KOPT-K1 (cell line): ENCODE results near the gene GOLGA6A.
"Not testable (repeated sequence)": the region's sequence is repeated elsewhere in the genome, so short reads cannot be mapped to it uniquely, and the experiment has no call there.

Experiments used
- H3K27ac ChIP-seq: fragments of 200-600 bp; sonication (generic); 2 replicates; pipeline ENCODE4 v1.5.1; 2016; ENCODE audit warnings: antibody characterized with exemption, mild to moderate bottlenecking, low read depth, low read length; ENCODE audit not compliant: poor library complexity, severe bottlenecking
- H3K36me3 ChIP-seq: fragments of 200-600 bp; sonication (generic); 2 replicates; pipeline ENCODE4 v1.5.1; 2017; ENCODE audit warnings: antibody characterized with exemption, mild to moderate bottlenecking, low read length, moderate library complexity; ENCODE audit not compliant: insufficient read depth
- H3K9me3 ChIP-seq: fragments of 200-600 bp; sonication (generic); 2 replicates; pipeline ENCODE4 v1.5.1; 2017; ENCODE audit warnings: antibody characterized with exemption, low read length, mild to moderate bottlenecking; ENCODE audit not compliant: insufficient read depth, poor library complexity, severe bottlenecking

Gene GOLGA6A

DNA sequence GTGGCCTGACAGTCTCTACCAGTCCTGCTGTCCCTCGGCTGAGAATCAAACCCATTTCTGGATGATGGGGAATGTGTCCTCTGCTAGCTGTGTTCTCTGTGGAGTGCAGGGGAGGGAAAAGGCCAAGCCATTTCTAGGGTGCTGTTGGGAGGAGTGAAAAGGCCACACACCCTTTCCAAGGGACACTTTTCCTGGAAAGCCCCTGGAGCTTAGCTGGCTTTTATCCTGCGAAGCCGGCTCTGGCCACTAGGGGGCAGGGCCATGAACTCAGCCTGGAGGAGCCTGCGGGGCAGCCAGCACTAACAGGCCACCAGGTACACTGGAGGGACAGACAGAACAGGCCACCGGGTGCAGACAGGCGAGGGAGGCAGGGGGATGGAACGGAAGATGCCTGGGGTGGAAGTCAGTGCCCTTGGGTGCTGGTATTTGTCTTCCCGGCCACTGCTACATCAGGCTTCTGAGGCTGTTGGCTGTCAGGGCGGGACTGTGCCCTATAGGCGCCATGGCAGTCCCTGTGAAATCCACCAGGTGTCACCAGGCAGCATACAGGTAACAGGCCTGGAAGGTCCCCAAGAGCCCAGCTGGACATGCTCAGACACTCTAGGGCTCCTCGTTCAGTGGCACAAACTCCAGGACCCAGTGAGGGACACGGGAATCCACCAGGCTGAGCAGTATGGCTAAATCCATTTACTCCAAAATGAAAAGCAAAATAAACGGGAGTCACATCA lies 16.5 kb downstream of the GOLGA6A start:
- H3K36me3 ChIP-seq, H3K27ac ChIP-seq, H3K9me3 ChIP-seq: not testable (repeated sequence)

DNA sequence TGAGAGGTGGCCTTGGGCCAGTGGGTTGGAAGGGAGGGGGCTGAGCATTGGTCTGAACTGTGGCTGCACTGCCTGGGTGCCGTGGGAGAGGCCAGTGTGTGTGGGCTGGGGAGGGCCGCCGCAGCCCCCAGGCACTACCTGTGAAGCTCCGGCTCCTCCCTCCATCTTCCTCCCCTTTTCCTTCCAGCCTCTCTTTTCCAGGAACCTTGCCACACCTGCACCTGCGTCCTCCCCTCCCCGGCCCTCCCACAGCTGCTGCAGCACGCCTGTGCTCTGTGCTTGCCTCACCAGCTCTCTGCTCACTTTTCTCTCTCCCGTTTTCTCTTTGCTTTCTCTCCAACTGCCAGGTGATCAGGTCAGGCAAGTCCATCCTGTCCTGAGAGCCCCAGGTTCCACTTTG lies 17.5 kb downstream of the GOLGA6A start:
- not testable (repeated sequence) for H3K36me3 ChIP-seq, H3K9me3 ChIP-seq, H3K27ac ChIP-seq

DNA sequence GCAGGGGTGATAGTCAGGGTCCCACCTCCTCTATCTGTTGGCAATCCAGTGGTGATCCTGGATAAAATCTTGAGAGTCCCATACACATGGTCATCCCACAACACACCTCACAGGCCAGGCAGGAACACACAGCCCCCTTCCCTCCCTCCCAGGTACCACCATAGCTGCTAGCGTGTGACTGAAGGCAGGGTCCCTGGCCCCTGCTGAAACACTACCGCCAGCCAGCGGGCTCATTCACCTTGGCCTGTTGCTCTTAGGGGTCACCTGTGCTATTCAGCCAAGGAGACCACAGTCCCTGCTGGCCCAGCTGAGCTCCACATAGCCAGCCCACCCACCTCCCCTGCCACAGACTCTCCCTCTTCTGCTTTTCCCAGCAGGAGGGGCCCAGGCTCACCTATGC lies 18.2 kb downstream of the GOLGA6A start:
- not testable (repeated sequence) for H3K36me3 ChIP-seq, H3K9me3 ChIP-seq, H3K27ac ChIP-seq

DNA sequence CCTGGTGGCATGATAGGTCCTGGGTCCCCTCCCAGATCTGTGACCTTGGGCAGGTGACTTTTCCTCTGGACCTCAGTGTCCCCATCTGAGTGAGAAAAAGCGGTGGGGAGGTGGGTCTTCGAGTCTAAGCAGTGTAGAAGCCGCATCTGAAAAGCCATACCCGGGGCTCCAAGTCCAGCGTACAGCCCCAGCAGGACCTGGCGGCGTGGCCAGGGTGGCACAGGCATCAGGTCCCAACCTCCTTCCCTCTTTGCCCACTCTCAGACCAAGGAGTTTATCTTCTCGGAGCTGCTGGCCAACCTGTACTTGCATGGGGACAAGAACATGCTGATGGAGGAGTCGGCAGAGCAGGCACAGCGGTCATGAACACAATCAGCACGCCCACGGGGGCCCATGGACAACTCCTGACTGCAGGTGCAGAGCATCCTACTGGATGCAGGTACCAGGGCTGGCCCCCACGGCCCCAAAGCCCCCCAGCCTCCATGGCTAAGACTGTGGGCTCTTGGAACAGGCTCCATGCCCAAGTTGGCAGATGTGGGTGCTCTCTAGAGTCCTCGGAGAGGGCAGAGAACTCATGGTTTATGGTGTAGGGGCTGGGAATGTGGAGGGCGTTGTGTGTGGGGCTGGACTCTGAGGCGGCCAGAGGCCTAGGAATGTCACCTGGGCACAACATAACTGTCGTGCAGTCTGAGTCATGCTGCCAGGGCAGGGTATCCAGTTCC lies 18.8 kb downstream of the GOLGA6A start:
- H3K36me3 ChIP-seq, H3K27ac ChIP-seq: not testable (repeated sequence)

DNA sequence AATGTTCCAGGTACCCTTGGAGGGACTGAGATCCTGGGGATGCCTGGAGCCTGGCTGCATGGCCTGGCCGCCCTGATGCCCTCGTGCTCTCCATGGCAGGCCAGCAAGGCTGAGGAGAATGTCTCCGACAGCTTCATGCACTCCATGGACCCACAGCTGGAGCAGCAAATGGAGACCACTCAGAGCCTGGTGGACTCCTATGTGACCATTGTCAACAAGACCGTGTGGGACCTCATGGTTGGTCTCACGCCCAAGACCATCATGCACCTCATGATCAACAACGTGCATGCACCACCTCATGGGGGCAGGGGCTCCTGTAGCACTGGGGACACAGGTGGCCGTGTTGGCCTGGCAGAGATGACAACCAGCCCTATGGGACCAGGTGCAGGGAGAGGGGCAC lies 19.7 kb downstream of the GOLGA6A start:
- Histone ChIP-seq H3K36me3 (no peaks in the 10 kb centered on the region), H3K9me3 (no peaks in the 10 kb centered on the region), H3K27ac (no peak overlapping the region)

More for the DNA sequence above, 18.8 kb downstream of the GOLGA6A start:
- H3K9me3 ChIP-seq, result not testable (repeated sequence)

DNA sequence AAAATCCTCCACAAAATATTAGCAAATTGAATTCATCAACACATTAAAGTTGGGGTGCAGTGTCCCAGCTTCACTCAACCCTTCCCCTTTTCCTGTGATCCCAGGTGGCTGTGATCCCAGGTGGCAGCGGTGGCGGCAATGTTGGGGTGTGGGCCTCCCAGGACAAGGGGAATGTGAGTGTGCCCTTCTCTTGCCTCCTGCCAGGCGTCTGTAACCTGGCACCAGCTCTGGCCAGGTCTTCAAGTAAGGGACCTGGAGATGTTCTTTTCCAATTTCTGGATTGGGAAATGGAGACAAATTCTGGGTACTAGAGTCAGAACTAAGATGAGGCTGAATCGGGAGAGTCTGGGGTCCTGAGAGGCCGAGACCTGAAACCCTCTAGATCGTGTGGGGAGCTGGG lies 20.1 kb downstream of the GOLGA6A start:
- H3K27ac ChIP-seq, result no peak overlapping the region
- H3K36me3 ChIP-seq, result no peaks in the 10 kb centered on the region
- no peaks in the 10 kb centered on the region for H3K9me3 ChIP-seq

DNA sequence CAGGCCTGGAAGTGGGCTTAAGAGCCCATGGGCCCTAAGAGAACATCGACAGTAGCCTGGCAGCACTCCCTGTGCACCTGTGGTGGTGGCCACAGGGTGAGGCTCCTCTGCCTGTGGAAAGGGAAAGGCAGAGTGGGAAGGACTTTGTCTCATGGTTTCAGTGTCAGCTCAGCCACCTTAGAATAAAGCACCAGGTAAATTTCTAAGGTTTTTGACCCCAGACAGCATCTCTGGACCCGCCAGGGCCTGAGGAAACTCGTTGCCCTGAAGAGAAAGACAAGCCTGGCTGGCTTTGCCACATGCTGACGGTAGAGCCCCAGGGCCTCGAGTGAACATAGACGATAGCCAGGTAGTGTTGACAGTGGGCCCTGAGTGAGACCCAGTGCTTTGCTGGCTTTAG lies 22.1 kb downstream of the GOLGA6A start:
- no peaks in the 10 kb centered on the region for H3K36me3 ChIP-seq
- H3K9me3 ChIP-seq, result no peaks in the 10 kb centered on the region
- H3K27ac ChIP-seq, result no peak overlapping the region

DNA sequence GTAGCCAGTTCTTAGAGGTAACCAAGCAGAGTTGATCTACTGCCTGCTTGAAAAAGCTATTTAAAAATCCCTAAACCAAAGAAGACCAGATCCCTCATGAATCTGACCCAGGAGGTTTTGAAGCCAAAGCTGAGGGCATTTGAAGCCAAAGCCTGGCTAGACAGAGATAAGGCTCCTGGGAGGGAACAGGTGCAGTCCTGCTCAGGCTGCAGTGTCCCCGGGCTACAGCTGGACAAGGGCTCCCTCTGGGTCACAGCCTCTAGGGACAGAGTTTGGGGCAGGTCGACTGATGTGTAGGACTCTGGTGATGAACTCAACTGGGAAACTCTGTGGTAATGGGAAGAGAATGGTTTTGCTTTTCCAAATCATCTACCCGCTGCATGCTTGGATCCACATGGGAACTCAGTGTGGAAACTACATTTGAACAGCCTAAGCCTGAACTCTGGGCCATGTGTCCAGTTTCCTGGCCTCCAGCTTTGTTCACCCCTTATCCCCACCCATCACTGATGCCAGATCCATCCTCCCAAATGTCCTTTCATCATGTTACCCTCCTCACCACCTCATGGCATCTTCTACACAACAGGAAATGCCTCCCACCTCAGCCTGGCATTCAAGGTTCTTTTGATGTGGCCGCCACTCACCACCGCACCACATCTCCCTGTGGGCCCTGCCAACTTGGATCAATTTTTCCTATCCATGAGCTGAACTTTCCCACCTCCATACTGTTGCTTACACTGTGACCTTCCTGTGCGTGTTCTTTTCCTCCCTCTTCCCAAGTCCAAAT lies 23.1 kb downstream of the GOLGA6A start:
- not testable (repeated sequence) for H3K36me3 ChIP-seq, H3K27ac ChIP-seq, H3K9me3 ChIP-seq

DNA sequence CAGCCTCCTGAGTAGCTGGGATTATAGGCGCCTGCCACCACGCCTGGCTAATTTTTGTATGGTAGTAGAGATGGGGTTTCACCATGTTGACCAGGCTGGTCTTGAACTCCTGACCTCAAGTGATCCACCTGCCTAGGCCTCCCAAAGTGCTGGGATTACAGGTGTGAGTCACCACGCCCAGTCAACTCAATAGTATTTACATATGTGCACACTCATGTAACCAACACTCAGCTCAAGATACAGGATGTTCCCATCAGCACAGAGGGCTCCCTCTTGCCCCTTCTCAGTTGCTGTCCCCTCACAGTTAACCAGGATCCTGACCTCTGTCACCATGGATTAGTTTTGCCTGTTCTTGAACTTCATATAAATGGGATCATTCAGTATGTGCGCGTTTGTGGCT lies 26.0 kb downstream of the GOLGA6A start:
- not testable (repeated sequence) for H3K36me3 ChIP-seq, H3K9me3 ChIP-seq, H3K27ac ChIP-seq

DNA sequence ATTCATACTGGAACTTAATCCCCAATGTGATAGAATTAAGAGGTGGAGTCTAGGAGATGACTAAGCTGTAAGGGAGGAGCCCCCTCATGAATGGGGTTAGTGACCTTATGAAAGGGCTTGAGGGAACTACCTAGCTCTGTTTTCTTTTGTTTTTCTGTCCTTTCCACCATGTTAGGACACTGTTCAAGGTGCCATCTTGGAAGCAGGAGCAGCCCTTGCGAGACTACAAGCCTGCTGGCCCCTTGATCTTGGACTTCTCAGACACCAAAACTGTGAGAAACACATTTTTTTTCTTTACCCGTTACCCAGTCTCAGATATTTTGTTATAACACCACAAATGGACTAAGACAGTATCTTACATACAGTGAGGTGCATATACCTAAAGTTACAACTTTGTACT lies 26.5 kb downstream of the GOLGA6A start:
- Histone ChIP-seq H3K27ac (no peak overlapping the region), H3K9me3 (no peaks in the 10 kb centered on the region), H3K36me3 (no peaks in the 10 kb centered on the region)

DNA sequence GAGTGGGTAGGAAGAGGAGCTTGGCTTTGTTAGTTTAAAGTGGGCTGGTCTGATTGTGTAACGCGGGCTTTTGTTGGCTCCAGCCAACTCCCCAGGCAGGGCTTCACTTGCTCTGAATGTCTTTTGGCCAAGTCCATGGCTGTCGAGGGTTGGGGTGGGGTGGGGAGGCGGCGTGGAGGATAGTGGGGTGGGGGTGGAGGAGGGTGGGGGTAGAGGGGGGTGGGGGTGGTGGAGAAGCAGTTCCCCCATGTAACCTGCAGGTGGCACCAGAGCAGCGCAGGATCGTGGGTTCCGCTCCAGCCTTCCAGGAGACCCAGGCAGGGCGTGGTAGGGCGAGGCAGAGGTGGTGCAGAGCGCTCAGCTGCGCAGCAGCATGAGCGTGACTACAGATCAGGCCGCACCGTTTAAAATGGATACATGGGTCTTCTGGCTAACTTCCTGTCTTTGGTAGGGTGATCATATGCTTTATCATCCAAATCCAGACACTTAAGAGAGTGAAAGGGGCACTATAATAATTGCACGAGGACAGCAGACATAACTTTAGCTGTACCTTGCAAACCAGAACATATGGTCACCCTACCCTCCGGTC lies 28.3 kb downstream of the GOLGA6A start:
- Histone ChIP-seq H3K9me3 (no peaks in the 10 kb centered on the region), H3K36me3 (no peaks in the 10 kb centered on the region), H3K27ac (no peak overlapping the region)

DNA sequence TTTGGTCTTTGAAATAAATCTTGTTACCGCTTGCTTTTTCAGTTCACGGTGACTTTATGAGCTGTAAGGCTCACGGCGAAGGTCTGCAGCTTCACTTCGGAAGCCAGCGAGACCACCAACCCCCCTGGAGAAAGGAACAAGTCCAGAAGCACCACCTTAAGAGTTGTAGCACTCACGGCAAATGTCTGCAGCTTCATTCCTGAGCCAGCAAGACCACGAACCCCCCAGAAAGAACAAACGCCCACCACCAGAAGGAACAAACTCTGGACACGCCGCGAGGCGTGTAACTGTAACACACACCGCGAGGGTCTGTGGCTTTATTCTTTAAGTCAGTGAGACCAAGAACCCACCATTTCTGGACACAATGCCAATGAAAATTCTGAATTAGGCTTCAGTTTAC lies 28.8 kb downstream of the GOLGA6A start:
- Histone ChIP-seq H3K9me3 (no peaks in the 10 kb centered on the region), H3K36me3 (no peaks in the 10 kb centered on the region), H3K27ac (no peak overlapping the region)

DNA sequence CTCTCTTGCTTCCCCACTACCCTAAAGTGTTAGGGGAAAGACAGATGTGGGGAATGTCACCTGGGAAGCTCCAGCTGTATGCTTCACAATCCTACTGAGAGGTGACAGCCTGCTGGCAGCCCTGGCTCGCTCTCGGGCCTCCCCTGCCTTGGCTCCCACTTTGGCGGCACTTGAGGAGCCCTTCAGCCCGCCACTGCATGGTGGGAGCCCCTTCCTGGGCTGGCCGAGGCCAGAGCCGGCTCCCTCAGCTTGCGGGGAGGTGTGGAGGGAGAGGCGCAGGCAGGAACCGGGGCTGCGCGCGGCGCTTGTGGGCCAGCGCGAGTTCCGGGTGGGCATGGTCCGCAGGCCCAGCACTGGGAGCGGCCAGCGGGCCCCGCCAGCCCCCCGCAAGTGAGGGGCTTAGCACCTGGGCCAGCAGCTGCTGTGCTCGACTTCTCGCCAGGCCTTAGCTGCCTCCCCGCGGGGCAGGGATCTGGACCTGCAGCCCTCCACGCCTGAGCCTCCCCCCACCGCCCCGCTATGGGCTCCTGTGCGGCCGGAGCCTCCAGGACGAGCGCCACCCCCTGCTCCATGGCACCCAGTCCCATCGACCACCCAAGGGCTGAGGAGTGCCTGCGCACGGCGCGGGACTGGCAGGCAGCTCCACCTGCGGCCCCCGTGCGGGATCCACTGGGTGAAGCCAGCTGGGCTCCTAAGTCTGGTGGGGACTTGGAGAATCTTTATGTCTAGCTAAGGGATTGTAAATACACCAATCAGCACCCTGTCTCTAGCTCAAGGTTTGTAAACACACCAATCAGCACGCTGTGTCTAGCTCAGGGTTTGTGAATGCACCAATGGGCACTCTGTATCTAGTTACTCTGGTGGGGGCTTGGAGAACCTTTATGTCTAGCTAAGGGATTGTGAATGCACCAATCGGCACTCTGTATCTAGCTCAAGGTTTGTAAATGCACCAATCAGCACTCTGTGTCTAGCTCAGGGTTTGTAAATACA lies 29.8 kb downstream of the GOLGA6A start:
- H3K36me3 ChIP-seq, H3K27ac ChIP-seq, H3K9me3 ChIP-seq: not testable (repeated sequence)

DNA sequence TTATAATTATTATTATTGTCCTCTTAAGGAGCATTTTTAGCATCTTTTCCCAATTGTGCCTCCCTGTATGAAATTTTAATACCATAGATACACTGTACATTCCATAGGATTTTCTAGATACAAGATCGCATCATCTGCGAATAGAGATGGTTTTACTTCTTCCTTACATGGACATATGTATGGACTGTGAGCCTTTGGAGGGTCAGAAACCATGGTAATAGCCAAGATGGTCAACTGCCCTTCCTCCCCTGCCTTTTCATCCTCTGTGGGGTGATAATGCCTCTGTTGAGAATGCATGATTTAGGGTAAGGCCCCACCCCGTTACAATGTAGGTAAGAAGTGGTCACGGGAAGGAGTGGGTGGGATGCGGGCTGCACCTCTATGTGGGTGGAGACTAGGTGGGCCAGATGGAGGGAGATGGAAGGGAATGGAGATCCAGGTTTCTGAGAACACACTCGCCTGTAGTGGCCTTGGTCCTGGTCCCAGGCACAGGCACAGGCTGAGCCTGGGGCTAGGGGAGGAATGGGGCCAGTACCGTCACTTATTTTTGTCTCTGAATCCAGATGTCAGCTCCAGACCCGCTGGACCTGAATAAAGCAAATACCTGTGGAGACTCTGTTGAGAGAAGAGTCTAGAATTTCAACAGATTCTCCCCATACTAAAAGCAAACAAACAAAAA lies 31.7 kb downstream of the GOLGA6A start:
- H3K27ac ChIP-seq, result no peak overlapping the region
- H3K9me3 ChIP-seq, result no peaks in the 10 kb centered on the region

More for the DNA sequence above, 31.7 kb downstream of the GOLGA6A start:
- H3K36me3 ChIP-seq, result no peaks in the 10 kb centered on the region
